COLO668 (cell line): Measurements from ENCODE around the gene CCDC57.

Source experiments
- DNase-seq: peaks from one replicate; lab custom pipeline; 2025; ENCODE audit not compliant: unreplicated experiment; lab: John Stamatoyannopoulos, UW

Gene CCDC57

GRCh38 chr17:82112181-82112913, 100.3 kb downstream of the CCDC57 start:
- no peak for DNase-seq

- peak; percentile 35 for DNase-seq
Observed at GRCh38 chr17:82110298-82110697, 102.3 kb downstream of the CCDC57 start.

- no peak for DNase-seq
Observed at GRCh38 chr17:82108961-82109475, 103.6 kb downstream of the CCDC57 start.

GRCh38 chr17:82108496-82108945, 104.1 kb downstream of the CCDC57 start:
- no peak for DNase-seq

- DNase-seq, result no peak
Observed at GRCh38 chr17:82108038-82108437, 104.6 kb downstream of the CCDC57 start.

- peak; percentile 30 for DNase-seq
Observed at GRCh38 chr17:82107341-82107860, 105.2 kb downstream of the CCDC57 start.

GRCh38 chr17:82106688-82107305, 105.8 kb downstream of the CCDC57 start:
- DNase-seq, result no peak

- peak; percentile 82 for DNase-seq
Observed at GRCh38 chr17:82105882-82106687, 106.6 kb downstream of the CCDC57 start.

- no peak for DNase-seq
Observed at GRCh38 chr17:82105417-82105881, 107.2 kb downstream of the CCDC57 start.

- DNase-seq, result no peak
Observed at GRCh38 chr17:82104797-82105416, 107.7 kb downstream of the CCDC57 start.

- DNase-seq, result peak; percentile 27
Observed at GRCh38 chr17:82103553-82104451, 108.8 kb downstream of the CCDC57 start.

GRCh38 chr17:82101767-82102679, 110.6 kb downstream of the CCDC57 start:
- DNase-seq, result no peak

GRCh38 chr17:82101301-82101715, 111.3 kb downstream of the CCDC57 start:
- no peak for DNase-seq

- no peak for DNase-seq
Observed at GRCh38 chr17:82100502-82101298, 111.9 kb downstream of the CCDC57 start.

GRCh38 chr17:82098939-82099763, 113.5 kb downstream of the CCDC57 start:
- DNase-seq, result peak; percentile 45

- DNase-seq, result peak; percentile 97
Observed at GRCh38 chr17:82098169-82098938, 114.3 kb downstream of the CCDC57 start, which contains the start of gene FASN. Gene FASN (minus strand): TSS chr17:82098236. CDS start chr17:82096445, 1,791 bp downstream.
